ENCODE measurements around the gene KTI12.
"Not testable (repeated sequence)": the region's sequence is repeated elsewhere in the genome, so short reads cannot be mapped to it uniquely, and the experiment has no call there.

KTI12 gene

GRCh38 chr1:52055066-52055865, 21.7 kb upstream of the KTI12 start, which contains the start of gene TXNDC12:
Gene TXNDC12, minus strand, starts transcription at chr1:52055191. Its CDS starts 95 bp downstream, at chr1:52055096.
- peak; percentile 83 for DNase-seq
- H3K27ac Mint-ChIP-seq, result peak within 1 kb of the TSS; percentile 97
- CTCF ChIA-PET, result no interaction called here
- no peaks in the 10 kb centered on the region for H3K27me3 Mint-ChIP-seq
- H3K4me1 Mint-ChIP-seq, result peaks cover 52% of the 10 kb centered on the region
- H3K4me3 Mint-ChIP-seq, result peak within 1 kb of the TSS; percentile 93
- no peaks in the 10 kb centered on the region for H3K9me3 Mint-ChIP-seq
- H3K36me3 Mint-ChIP-seq, result peaks cover 28% of the 10 kb centered on the region

- DNase-seq, result no peak
- Mint-ChIP-seq H3K9me3 (no peaks in the 10 kb centered on the region), H3K4me1 (peaks cover 49% of the 10 kb centered on the region), H3K27me3 (no peaks in the 10 kb centered on the region), H3K4me3 (peak overlapping the region; percentile 93), H3K27ac (peak overlapping the region; percentile 97), H3K36me3 (peaks cover 31% of the 10 kb centered on the region)
- CTCF ChIA-PET, result no interaction called here
Measured at GRCh38 chr1:52054496-52055065, 21.0 kb upstream of the KTI12 start.

- H3K27ac Mint-ChIP-seq, result peak overlapping the region; percentile 11
- CTCF ChIA-PET, result no interaction called here
- H3K4me1 Mint-ChIP-seq, result peaks cover 44% of the 10 kb centered on the region
- peak overlapping the region; percentile 93 for H3K4me3 Mint-ChIP-seq
- no peak for DNase-seq
- peaks cover 26% of the 10 kb centered on the region for H3K36me3 Mint-ChIP-seq
- H3K9me3 Mint-ChIP-seq, result no peaks in the 10 kb centered on the region
- H3K27me3 Mint-ChIP-seq, result no peaks in the 10 kb centered on the region
Measured at GRCh38 chr1:52053862-52054261, 20.3 kb upstream of the KTI12 start.

- H3K27me3 Mint-ChIP-seq, DNase-seq, H3K27ac Mint-ChIP-seq, H3K9me3 Mint-ChIP-seq, H3K4me3 Mint-ChIP-seq: not testable (repeated sequence)
- peaks cover 35% of the 10 kb centered on the region for H3K36me3 Mint-ChIP-seq
- CTCF ChIA-PET, result interaction anchor here (0.7 kb wide), 1 partner anchor 314 kb away, joined by 3 read pairs; no protein-coding TSS in a partner anchor
- peaks cover 23% of the 10 kb centered on the region for H3K4me1 Mint-ChIP-seq
Measured at GRCh38 chr1:52049337-52049736, 15.7 kb upstream of the KTI12 start.

GRCh38 chr1:52045666-52046195, 12.1 kb upstream of the KTI12 start:
- H3K4me3 Mint-ChIP-seq, H3K9me3 Mint-ChIP-seq, CTCF ChIA-PET, H3K27me3 Mint-ChIP-seq, H3K27ac Mint-ChIP-seq, DNase-seq, H3K4me1 Mint-ChIP-seq: not testable (repeated sequence)
- peaks cover 33% of the 10 kb centered on the region for H3K36me3 Mint-ChIP-seq

GRCh38 chr1:52045236-52045635, 11.6 kb upstream of the KTI12 start:
- H3K4me3 Mint-ChIP-seq, result no peak overlapping the region
- peaks cover 30% of the 10 kb centered on the region for H3K36me3 Mint-ChIP-seq
- H3K27me3 Mint-ChIP-seq, result no peaks in the 10 kb centered on the region
- H3K4me1 Mint-ChIP-seq, result no peaks in the 10 kb centered on the region
- CTCF ChIA-PET, result no interaction called here
- H3K9me3 Mint-ChIP-seq, result no peaks in the 10 kb centered on the region
- DNase-seq, result no peak
- H3K27ac Mint-ChIP-seq, result no peak overlapping the region

GRCh38 chr1:52041551-52042185, 8.1 kb upstream of the KTI12 start:
- DNase-seq, result no peak
- Mint-ChIP-seq H3K36me3 (peaks cover 34% of the 10 kb centered on the region), H3K4me1 (no peaks in the 10 kb centered on the region), H3K9me3 (no peaks in the 10 kb centered on the region), H3K27ac (no peak overlapping the region), H3K27me3 (no peaks in the 10 kb centered on the region), H3K4me3 (no peak overlapping the region)
- CTCF ChIA-PET, result no interaction called here

- H3K4me3 Mint-ChIP-seq, result no peak overlapping the region
- H3K27ac Mint-ChIP-seq, result no peak overlapping the region
- H3K9me3 Mint-ChIP-seq, result no peaks in the 10 kb centered on the region
- no peak for DNase-seq
- CTCF ChIA-PET, result no interaction called here
- H3K27me3 Mint-ChIP-seq, result no peaks in the 10 kb centered on the region
- H3K36me3 Mint-ChIP-seq, result peaks cover 29% of the 10 kb centered on the region
- H3K4me1 Mint-ChIP-seq, result peaks cover 7% of the 10 kb centered on the region
Measured at GRCh38 chr1:52037909-52038308, 4.3 kb upstream of the KTI12 start.

GRCh38 chr1:52037402-52037814, 3.8 kb upstream of the KTI12 start:
- peaks cover 31% of the 10 kb centered on the region for H3K36me3 Mint-ChIP-seq
- CTCF ChIA-PET, result no interaction called here
- DNase-seq, result no peak

GRCh38 chr1:52034050-52034384, 407 bp upstream of the KTI12 start:
- H3K36me3 Mint-ChIP-seq, result peaks cover 39% of the 10 kb centered on the region
- no peaks in the 10 kb centered on the region for H3K27me3 Mint-ChIP-seq
- H3K4me1 Mint-ChIP-seq, result peaks cover 34% of the 10 kb centered on the region
- H3K9me3 Mint-ChIP-seq, result no peaks in the 10 kb centered on the region
- DNase-seq, result no peak
- H3K27ac Mint-ChIP-seq, result peak overlapping the region; percentile 95
- CTCF ChIA-PET, result no interaction called here
- H3K4me3 Mint-ChIP-seq, result peak overlapping the region; percentile 90

More at GRCh38 chr1:52037402-52037814, 3.8 kb upstream of the KTI12 start:
- Mint-ChIP-seq H3K9me3 (no peaks in the 10 kb centered on the region), H3K4me3 (no peak overlapping the region), H3K27ac (no peak overlapping the region), H3K4me1 (peaks cover 11% of the 10 kb centered on the region), H3K27me3 (no peaks in the 10 kb centered on the region)

- Mint-ChIP-seq H3K27me3 (no peaks in the 10 kb centered on the region), H3K4me1 (peaks cover 34% of the 10 kb centered on the region), H3K4me3 (peak overlapping the region; percentile 90), H3K9me3 (no peaks in the 10 kb centered on the region), H3K27ac (peak overlapping the region; percentile 95), H3K36me3 (peaks cover 38% of the 10 kb centered on the region)
- CTCF ChIA-PET, result no interaction called here
- DNase-seq, result peak; percentile 39
Measured at GRCh38 chr1:52032785-52033131, 852 bp downstream of the KTI12 start.

- Mint-ChIP-seq H3K4me1 (peaks cover 34% of the 10 kb centered on the region), H3K36me3 (peaks cover 38% of the 10 kb centered on the region), H3K27me3 (no peaks in the 10 kb centered on the region), H3K4me3 (peak overlapping the region; percentile 90), H3K9me3 (no peaks in the 10 kb centered on the region), H3K27ac (peak overlapping the region; percentile 95)
- CTCF ChIA-PET, result no interaction called here
- DNase-seq, result no peak
Measured at GRCh38 chr1:52032124-52032784, 1.4 kb downstream of the KTI12 start.

GRCh38 chr1:52028839-52029238, 4.8 kb downstream of the KTI12 start:
- CTCF ChIA-PET, H3K9me3 Mint-ChIP-seq, DNase-seq, H3K27ac Mint-ChIP-seq, H3K27me3 Mint-ChIP-seq, H3K4me3 Mint-ChIP-seq: not testable (repeated sequence)
- Mint-ChIP-seq H3K36me3 (peaks cover 42% of the 10 kb centered on the region), H3K4me1 (peaks cover 30% of the 10 kb centered on the region)

GRCh38 chr1:52028328-52028727, 5.3 kb downstream of the KTI12 start:
- H3K4me3 Mint-ChIP-seq, result no peak overlapping the region
- no peaks in the 10 kb centered on the region for H3K27me3 Mint-ChIP-seq
- peaks cover 41% of the 10 kb centered on the region for H3K36me3 Mint-ChIP-seq
- DNase-seq, result no peak
- no peaks in the 10 kb centered on the region for H3K9me3 Mint-ChIP-seq
- H3K4me1 Mint-ChIP-seq, result peaks cover 27% of the 10 kb centered on the region
- no peak overlapping the region for H3K27ac Mint-ChIP-seq
- CTCF ChIA-PET, result interaction anchor here (1.6 kb wide), 1 partner anchor 132 kb away, joined by 4 read pairs; no protein-coding TSS in a partner anchor
